ENCODE data around the gene PTPRN2.

- TF ChIP-seq CTCF (conservative IDR thresholded peaks at IDR 0.05; ENCODE audit: low read length) (no peak), EZH2phosphoT487 (IDR thresholded peaks at IDR 0.05; ENCODE audit: borderline replicate concordance, low read depth, low read length) (no peak)
Observed at GRCh38 chr7:158056761-158057160, 530.9 kb downstream of the PTPRN2 start.

Data from OCI-LY7 (cell line).